ENCODE results near the gene SAPCD2.

The SAPCD2 gene

GRCh38 chr9:137082925-137083290 is 12.6 kb upstream of the SAPCD2 start:
- 0 out of 2 replicates have a peak, but pooled peaks cover 10% of the 10 kb centered on the region for H4K20me1 ChIP-seq (ENCODE audit: control insufficient read depth, insufficient read depth, low read depth, low read length)
- H3K4me1 ChIP-seq (ENCODE audit: control insufficient read depth, low read length): peaks cover 24% of the 10 kb centered on the region
- H3K79me2 ChIP-seq (ENCODE audit: control insufficient read depth, low read length): peaks cover 22% of the 10 kb centered on the region
- H3K4me2 ChIP-seq (ENCODE audit: low read length): no peak overlapping the region
- H3K36me3 ChIP-seq (ENCODE audit: control insufficient read depth, low read length): peaks cover 42% of the 10 kb centered on the region
- no peaks in the 10 kb centered on the region for H3K9me2 ChIP-seq (replicated peaks; ENCODE audit: control insufficient read depth, low read length)
- no peaks in the 10 kb centered on the region for H3K27me3 ChIP-seq (ENCODE audit: control insufficient read depth, low read length)
- no peak overlapping the region for H3K4me3 ChIP-seq (ENCODE audit: low read length)
- no peaks in the 10 kb centered on the region for H3K9me3 ChIP-seq (ENCODE audit: control insufficient read depth, insufficient read depth, low read length)
- H3K27ac ChIP-seq (ENCODE audit: low read depth, low read length): no peak overlapping the region
- peaks cover 3% of the 10 kb centered on the region; the same call in 1 of the 2 replicates for H3F3A ChIP-seq (ENCODE audit: control insufficient read depth, insufficient read depth)
- TF ChIP-seq, protein P1, sequence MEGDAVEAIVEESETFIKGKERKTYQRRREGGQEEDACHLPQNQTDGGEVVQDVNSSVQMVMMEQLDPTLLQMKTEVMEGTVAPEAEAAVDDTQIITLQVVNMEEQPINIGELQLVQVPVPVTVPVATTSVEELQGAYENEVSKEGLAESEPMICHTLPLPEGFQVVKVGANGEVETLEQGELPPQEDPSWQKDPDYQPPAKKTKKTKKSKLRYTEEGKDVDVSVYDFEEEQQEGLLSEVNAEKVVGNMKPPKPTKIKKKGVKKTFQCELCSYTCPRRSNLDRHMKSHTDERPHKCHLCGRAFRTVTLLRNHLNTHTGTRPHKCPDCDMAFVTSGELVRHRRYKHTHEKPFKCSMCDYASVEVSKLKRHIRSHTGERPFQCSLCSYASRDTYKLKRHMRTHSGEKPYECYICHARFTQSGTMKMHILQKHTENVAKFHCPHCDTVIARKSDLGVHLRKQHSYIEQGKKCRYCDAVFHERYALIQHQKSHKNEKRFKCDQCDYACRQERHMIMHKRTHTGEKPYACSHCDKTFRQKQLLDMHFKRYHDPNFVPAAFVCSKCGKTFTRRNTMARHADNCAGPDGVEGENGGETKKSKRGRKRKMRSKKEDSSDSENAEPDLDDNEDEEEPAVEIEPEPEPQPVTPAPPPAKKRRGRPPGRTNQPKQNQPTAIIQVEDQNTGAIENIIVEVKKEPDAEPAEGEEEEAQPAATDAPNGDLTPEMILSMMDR (IDR thresholded peaks at IDR 0.05; ENCODE audit: low read depth, low read length, poor library complexity, severe bottlenecking): no peak
- TF ChIP-seq EZH2phosphoT487 (IDR thresholded peaks at IDR 0.05; ENCODE audit: borderline replicate concordance, low read length): no peak

- Histone ChIP-seq H3K36me3 (ENCODE audit: control insufficient read depth, low read length) (peaks cover 42% of the 10 kb centered on the region), H3K27ac (ENCODE audit: low read depth, low read length) (no peak overlapping the region), H3K9me2 (replicated peaks; ENCODE audit: control insufficient read depth, low read length) (no peaks in the 10 kb centered on the region), H3K4me2 (ENCODE audit: low read length) (no peak overlapping the region), H3K4me3 (ENCODE audit: low read length) (no peak overlapping the region), H3K79me2 (ENCODE audit: control insufficient read depth, low read length) (peaks cover 18% of the 10 kb centered on the region), H3K4me1 (ENCODE audit: control insufficient read depth, low read length) (peaks cover 20% of the 10 kb centered on the region), H3F3A (ENCODE audit: control insufficient read depth, insufficient read depth) (no peaks in the 10 kb centered on the region), H4K20me1 (ENCODE audit: control insufficient read depth, insufficient read depth, low read depth, low read length) (0 out of 2 replicates have a peak, but pooled peaks cover 10% of the 10 kb centered on the region), H3K9me3 (ENCODE audit: control insufficient read depth, insufficient read depth, low read length) (no peaks in the 10 kb centered on the region), H3K27me3 (ENCODE audit: control insufficient read depth, low read length) (no peaks in the 10 kb centered on the region)
- no peak for TF ChIP-seq EZH2phosphoT487 (IDR thresholded peaks at IDR 0.05; ENCODE audit: borderline replicate concordance, low read length)
- TF ChIP-seq, protein P1 (IDR thresholded peaks at IDR 0.05; ENCODE audit: low read depth, low read length, poor library complexity, severe bottlenecking): no peak
Observed at GRCh38 chr9:137082222-137082924, 12.0 kb upstream of the SAPCD2 start.

DNA sequence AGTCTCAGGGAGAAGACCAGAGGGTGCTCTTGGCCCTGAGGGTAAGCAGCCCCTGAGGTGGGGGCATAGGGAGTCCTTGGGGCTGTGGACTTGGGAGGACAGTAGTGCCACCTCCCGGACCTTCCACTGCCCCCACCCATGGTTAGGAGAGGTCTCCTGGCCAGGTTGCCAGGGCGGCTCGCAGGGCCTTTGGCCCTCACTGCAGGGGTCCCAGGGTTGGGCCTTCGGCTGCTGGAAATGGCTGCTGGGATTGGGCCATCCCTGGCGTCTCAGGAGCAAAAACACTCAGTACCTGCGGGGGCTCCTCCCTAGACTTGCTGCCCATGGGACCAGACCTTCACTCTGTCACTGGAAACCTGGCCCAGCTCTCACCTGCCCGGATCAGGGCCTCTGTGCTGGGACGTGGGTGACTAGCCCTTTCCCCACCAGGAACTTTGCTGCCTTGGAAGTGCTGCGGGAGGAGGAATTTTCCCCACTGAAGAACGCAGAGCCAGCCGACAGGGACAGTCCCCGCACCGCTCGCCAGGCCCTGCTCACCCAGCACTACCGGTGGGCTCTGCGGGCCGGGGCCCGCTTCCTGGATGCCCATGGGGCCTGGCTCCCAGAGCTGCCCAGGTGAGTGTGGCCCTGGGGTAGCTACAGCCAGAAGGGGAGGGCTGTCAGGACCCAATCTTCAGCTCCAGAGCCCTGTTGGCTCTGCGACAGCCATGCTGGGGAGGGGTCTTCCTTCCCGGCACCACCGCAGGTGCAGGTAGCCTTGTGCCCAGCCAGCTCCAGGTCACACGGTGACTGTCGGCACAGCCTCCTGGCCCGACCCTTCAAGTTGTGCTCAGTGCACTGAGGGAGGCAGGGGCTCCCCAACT is 10.1 kb upstream of the SAPCD2 start:
- no peak overlapping the region for H3K27ac ChIP-seq (ENCODE audit: low read depth, low read length)
- H3K4me3 ChIP-seq (ENCODE audit: low read length): no peak overlapping the region
- H3K4me1 ChIP-seq (ENCODE audit: control insufficient read depth, low read length): peaks cover 19% of the 10 kb centered on the region
- H3K9me3 ChIP-seq (ENCODE audit: control insufficient read depth, insufficient read depth, low read length): no peaks in the 10 kb centered on the region
- H3K79me2 ChIP-seq (ENCODE audit: control insufficient read depth, low read length): peaks cover 8% of the 10 kb centered on the region
- H3K27me3 ChIP-seq (ENCODE audit: control insufficient read depth, low read length): no peaks in the 10 kb centered on the region
- peaks cover 42% of the 10 kb centered on the region for H3K36me3 ChIP-seq (ENCODE audit: control insufficient read depth, low read length)
- no peaks in the 10 kb centered on the region for H3K9me2 ChIP-seq (replicated peaks; ENCODE audit: control insufficient read depth, low read length)
- no peak overlapping the region for H3K4me2 ChIP-seq (ENCODE audit: low read length)
- TF ChIP-seq EZH2phosphoT487 (IDR thresholded peaks at IDR 0.05; ENCODE audit: borderline replicate concordance, low read length): no peak
- TF ChIP-seq, protein P1 (IDR thresholded peaks at IDR 0.05; ENCODE audit: low read depth, low read length, poor library complexity, severe bottlenecking): no peak
- 0 out of 2 replicates have a peak, but pooled peaks cover 10% of the 10 kb centered on the region for H4K20me1 ChIP-seq (ENCODE audit: control insufficient read depth, insufficient read depth, low read depth, low read length)
- peaks cover 4% of the 10 kb centered on the region; the same call in 1 of the 2 replicates for H3F3A ChIP-seq (ENCODE audit: control insufficient read depth, insufficient read depth)
